IPS-20b (cell line): ENCODE data around the gene ARHGAP24.
"Not testable (repeated sequence)": the region's sequence is repeated elsewhere in the genome, so short reads cannot be mapped to it uniquely, and the experiment has no call there.

Experiments
- H3K27ac ChIP-seq: one replicate; pipeline ENCODE4 v1.5.1; 2013; ENCODE audit warnings: low read length
- H3K27me3 ChIP-seq: 2 replicates; pipeline ENCODE4 v1.6.1; 2013; ENCODE audit warnings: mild to moderate bottlenecking, low read length, inconsistent platforms; ENCODE audit not compliant: insufficient read depth
- H3K36me3 ChIP-seq: 2 replicates; pipeline ENCODE4 v1.6.1; 2013; ENCODE audit warnings: low read depth, mild to moderate bottlenecking, inconsistent platforms, low read length, moderate library complexity; ENCODE audit not compliant: insufficient read depth
- H3K4me1 ChIP-seq: 2 replicates; pipeline ENCODE4 v1.6.1; 2013; ENCODE audit warnings: mild to moderate bottlenecking, control low read depth, inconsistent platforms, low read length, moderate library complexity; ENCODE audit not compliant: insufficient read depth
- H3K4me3 ChIP-seq: 2 replicates; pipeline ENCODE4 v1.5.1; 2013; ENCODE audit warnings: mild to moderate bottlenecking, low read length, inconsistent platforms
- H3K9ac ChIP-seq: 2 replicates; pipeline ENCODE4 v1.6.1; 2013; ENCODE audit warnings: low read depth, mild to moderate bottlenecking, inconsistent platforms, low read length, moderate library complexity
- H3K9me3 ChIP-seq: 2 replicates; pipeline ENCODE4 v1.6.1; 2013; ENCODE audit warnings: mild to moderate bottlenecking, low read depth, low read length, inconsistent platforms; ENCODE audit not compliant: insufficient read depth

ARHGAP24 gene

DNA sequence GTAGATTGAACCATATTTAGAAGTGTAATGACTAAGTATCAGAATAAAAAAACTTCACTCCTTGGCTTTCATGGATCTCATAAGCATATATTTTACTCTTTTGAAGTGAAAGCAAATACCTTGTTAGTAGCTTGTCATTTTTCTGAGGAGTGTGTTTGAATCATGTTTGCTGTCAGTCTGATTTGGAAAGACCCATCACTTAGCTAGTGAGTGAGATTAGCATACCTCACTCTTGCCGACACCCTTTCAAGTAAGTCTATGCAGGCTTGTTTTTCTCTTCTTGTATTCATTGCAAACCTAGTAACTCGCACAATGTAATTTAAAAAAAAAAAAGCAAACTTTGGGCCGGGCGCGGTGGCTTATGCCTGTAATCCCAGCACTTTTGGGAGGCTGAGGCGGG, 360.0 kb downstream of the ARHGAP24 start:
- Histone ChIP-seq H3K27me3 (no peaks in the 10 kb centered on the region), H3K36me3 (no peaks in the 10 kb centered on the region), H3K4me1 (peaks cover 4% of the 10 kb centered on the region; the same call in 1 of the 2 replicates), H3K9ac (no peak overlapping the region), H3K27ac (no peak overlapping the region), H3K4me3 (no peak overlapping the region), H3K9me3 (no peaks in the 10 kb centered on the region)

GRCh38 chr4:85836588-85837438, 361.9 kb downstream of the ARHGAP24 start:
- no peak overlapping the region for H3K4me3 ChIP-seq
- H3K36me3 ChIP-seq, result no peaks in the 10 kb centered on the region
- no peak overlapping the region for H3K27ac ChIP-seq
- peaks cover 3% of the 10 kb centered on the region; the same call in 1 of the 2 replicates for H3K4me1 ChIP-seq
- no peak overlapping the region for H3K9ac ChIP-seq
- H3K9me3 ChIP-seq, result no peaks in the 10 kb centered on the region
- H3K27me3 ChIP-seq, result no peaks in the 10 kb centered on the region

DNA sequence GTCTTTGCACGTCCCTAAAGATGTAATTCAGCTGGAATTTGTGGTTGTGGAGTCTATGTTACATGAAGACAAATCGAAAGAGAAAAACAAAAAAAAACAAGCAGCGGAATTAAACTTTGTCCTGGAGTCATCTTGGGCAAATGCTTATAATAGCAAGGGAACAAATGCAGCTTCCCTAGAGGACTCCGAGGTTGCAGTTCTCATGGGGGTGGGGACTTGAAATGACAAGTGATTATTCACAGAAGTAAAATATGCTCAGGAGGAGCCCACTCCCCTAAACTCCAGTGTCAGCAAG, 362.4 kb downstream of the ARHGAP24 start:
- H3K9ac ChIP-seq, result no peak overlapping the region
- H3K36me3 ChIP-seq, result no peaks in the 10 kb centered on the region
- no peak overlapping the region for H3K4me3 ChIP-seq
- H3K9me3 ChIP-seq, result no peaks in the 10 kb centered on the region
- no peak overlapping the region for H3K27ac ChIP-seq
- no peaks in the 10 kb centered on the region for H3K27me3 ChIP-seq
- no peaks in the 10 kb centered on the region for H3K4me1 ChIP-seq

DNA sequence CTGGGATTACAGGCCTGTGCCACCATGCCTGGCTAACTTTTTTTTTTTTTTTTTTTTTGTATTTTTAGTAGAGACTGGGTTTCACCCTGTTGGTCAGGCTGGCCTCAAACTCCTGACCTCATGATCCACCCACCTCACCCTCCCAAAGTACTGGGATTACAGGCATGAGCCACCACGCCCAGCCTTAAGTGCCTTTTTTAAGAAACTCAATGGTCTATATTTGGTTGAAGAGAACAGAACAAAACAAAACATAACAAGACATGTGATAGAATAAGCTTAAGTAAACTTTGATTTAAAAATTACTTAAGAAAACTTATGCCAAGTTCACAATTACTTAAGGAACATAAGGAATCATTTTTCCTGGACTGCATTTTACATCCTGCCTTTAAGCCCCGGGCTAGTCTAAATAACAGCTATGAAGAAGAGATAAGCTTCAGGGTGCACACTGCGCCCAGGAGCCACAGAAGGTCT, 365.1 kb downstream of the ARHGAP24 start:
- H3K4me1 ChIP-seq, H3K9ac ChIP-seq, H3K9me3 ChIP-seq, H3K27me3 ChIP-seq, H3K4me3 ChIP-seq, H3K27ac ChIP-seq, H3K36me3 ChIP-seq: not testable (repeated sequence)

- Histone ChIP-seq H3K27ac (no peak overlapping the region), H3K4me1 (no peaks in the 10 kb centered on the region), H3K27me3 (no peaks in the 10 kb centered on the region), H3K4me3 (no peak overlapping the region), H3K36me3 (no peaks in the 10 kb centered on the region), H3K9me3 (no peaks in the 10 kb centered on the region), H3K9ac (no peak overlapping the region)
These were observed 367.6 kb downstream of the ARHGAP24 start for GRCh38 chr4:85842540-85842939.

GRCh38 chr4:85853740-85854139, 378.8 kb downstream of the ARHGAP24 start:
- H3K9me3 ChIP-seq, H3K27me3 ChIP-seq, H3K36me3 ChIP-seq, H3K27ac ChIP-seq, H3K4me3 ChIP-seq, H3K9ac ChIP-seq, H3K4me1 ChIP-seq: not testable (repeated sequence)

- H3K27ac ChIP-seq, result no peak overlapping the region
- no peaks in the 10 kb centered on the region for H3K9me3 ChIP-seq
- H3K9ac ChIP-seq, result no peak overlapping the region
- no peaks in the 10 kb centered on the region for H3K27me3 ChIP-seq
- H3K4me3 ChIP-seq, result no peak overlapping the region
- no peaks in the 10 kb centered on the region for H3K36me3 ChIP-seq
- H3K4me1 ChIP-seq, result no peaks in the 10 kb centered on the region; the same call in 1 of the 2 replicates
These were observed 379.6 kb downstream of the ARHGAP24 start for GRCh38 chr4:85854546-85854945.

- H3K27ac ChIP-seq, result no peak overlapping the region
- no peak overlapping the region for H3K4me3 ChIP-seq
- H3K9ac ChIP-seq, result no peak overlapping the region
- H3K36me3 ChIP-seq, result no peaks in the 10 kb centered on the region
- H3K27me3 ChIP-seq, result no peaks in the 10 kb centered on the region
- H3K9me3 ChIP-seq, result no peaks in the 10 kb centered on the region
- no peaks in the 10 kb centered on the region; the same call in 1 of the 2 replicates for H3K4me1 ChIP-seq
These were observed 385.3 kb downstream of the ARHGAP24 start for GRCh38 chr4:85860066-85860740.

- Histone ChIP-seq H3K4me1 (no peaks in the 10 kb centered on the region; the same call in 1 of the 2 replicates), H3K27ac (no peak overlapping the region), H3K4me3 (no peak overlapping the region), H3K9me3 (no peaks in the 10 kb centered on the region), H3K9ac (no peak overlapping the region), H3K36me3 (no peaks in the 10 kb centered on the region), H3K27me3 (no peaks in the 10 kb centered on the region)
These were observed 386.3 kb downstream of the ARHGAP24 start for GRCh38 chr4:85861064-85861765.

DNA sequence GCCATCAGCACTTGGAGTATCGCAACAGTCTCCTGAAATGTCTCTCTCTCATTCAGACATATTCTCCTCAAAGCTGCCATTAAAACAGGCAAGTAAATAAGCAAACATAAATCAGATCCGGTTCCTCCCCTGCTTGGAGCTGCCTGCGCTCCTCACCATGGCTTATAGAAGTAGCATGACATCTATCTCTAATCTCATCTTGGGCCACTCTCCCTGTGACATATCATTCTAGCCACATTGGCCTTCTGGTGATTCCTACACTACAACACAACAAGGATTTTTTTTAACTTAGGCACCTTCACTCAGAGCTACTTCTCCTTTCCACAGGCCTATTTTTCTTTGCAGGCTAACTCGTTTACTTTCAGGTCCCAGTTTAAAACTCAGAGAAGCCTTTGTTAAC, 387.9 kb downstream of the ARHGAP24 start:
- Histone ChIP-seq H3K36me3 (no peaks in the 10 kb centered on the region), H3K4me3 (no peak overlapping the region), H3K9ac (no peak overlapping the region), H3K4me1 (peaks cover 5% of the 10 kb centered on the region; the same call in 1 of the 2 replicates), H3K27me3 (no peaks in the 10 kb centered on the region), H3K9me3 (no peaks in the 10 kb centered on the region), H3K27ac (no peak overlapping the region)

GRCh38 chr4:85864259-85865205, 389.6 kb downstream of the ARHGAP24 start:
- Histone ChIP-seq H3K4me1 (peaks cover 5% of the 10 kb centered on the region; the same call in 1 of the 2 replicates), H3K36me3 (no peaks in the 10 kb centered on the region), H3K9me3 (no peaks in the 10 kb centered on the region), H3K27me3 (no peaks in the 10 kb centered on the region), H3K9ac (no peak overlapping the region), H3K4me3 (no peak overlapping the region), H3K27ac (no peak overlapping the region)
